ENCODE results near the gene MARVELD1.
A peak's percentile ranks its signal among the peaks of the same experiment; 100 is the strongest.
"Not testable (repeated sequence)": the region's sequence is repeated elsewhere in the genome, so short reads cannot be mapped to it uniquely, and the experiment has no call there.

The MARVELD1 gene

GRCh38 chr10:97713339-97713825 lies at the start of gene MARVELD1:
MARVELD1 (plus strand) TSS chr10:97713730; CDS start chr10:97713877, 147 bp downstream.
- DNase-seq = peak; percentile 93

GRCh38 chr10:97664282-97664850 lies 49.2 kb upstream of the MARVELD1 start:
- DNase-seq = no peak

- DNase-seq = no peak
Observed at GRCh38 chr10:97666992-97667391, 46.5 kb upstream of the MARVELD1 start.

GRCh38 chr10:97667463-97667862 lies 46.1 kb upstream of the MARVELD1 start:
- no peak for DNase-seq

GRCh38 chr10:97669571-97669970 lies 44.0 kb upstream of the MARVELD1 start:
- no peak for DNase-seq

- DNase-seq = no peak
Observed at GRCh38 chr10:97673736-97674525, 39.6 kb upstream of the MARVELD1 start.

- no peak for DNase-seq
Observed at GRCh38 chr10:97675222-97675621, 38.3 kb upstream of the MARVELD1 start.

- DNase-seq = peak; percentile 48
Observed at GRCh38 chr10:97676770-97677581, 36.6 kb upstream of the MARVELD1 start.

GRCh38 chr10:97679594-97679993 lies 33.9 kb upstream of the MARVELD1 start:
- no peak for DNase-seq

GRCh38 chr10:97682042-97682441 lies 31.5 kb upstream of the MARVELD1 start:
- DNase-seq = no peak

GRCh38 chr10:97683556-97684367 lies 29.8 kb upstream of the MARVELD1 start:
- DNase-seq = no peak

GRCh38 chr10:97684368-97684713 lies 29.2 kb upstream of the MARVELD1 start:
- not testable (repeated sequence) for DNase-seq

- no peak for DNase-seq
Observed at GRCh38 chr10:97684866-97685394, 28.6 kb upstream of the MARVELD1 start.

GRCh38 chr10:97685395-97685958 lies 28.1 kb upstream of the MARVELD1 start:
- peak; percentile 50 for DNase-seq

GRCh38 chr10:97686301-97686961 lies 27.1 kb upstream of the MARVELD1 start:
- no peak for DNase-seq

- peak; percentile 97 for DNase-seq
Observed at GRCh38 chr10:97686962-97687784, 26.4 kb upstream of the MARVELD1 start, which contains the start of gene AVPI1. AVPI1 (minus strand) TSS chr10:97687241; CDS start chr10:97679905, 7,336 bp downstream.

GRCh38 chr10:97687785-97688781 lies 25.4 kb upstream of the MARVELD1 start:
- DNase-seq = no peak

GRCh38 chr10:97689559-97690020 lies 23.9 kb upstream of the MARVELD1 start:
- DNase-seq = no peak

GRCh38 chr10:97690133-97690532 lies 23.4 kb upstream of the MARVELD1 start:
- no peak for DNase-seq
